NK-92 treated with Interleukin-12 subunit alpha and Interleukin-12 subunit beta, amount 100 ng/mL, for 24 hours (cell line): Measurements from ENCODE around the gene ASNSD1.
"Not testable (repeated sequence)": the region's sequence is repeated elsewhere in the genome, so short reads cannot be mapped to it uniquely, and the experiment has no call there.

Experiments used
- DNase-seq: peaks from one replicate; lab custom pipeline; 2025; lab: John Stamatoyannopoulos, UW

ASNSD1 gene

DNA sequence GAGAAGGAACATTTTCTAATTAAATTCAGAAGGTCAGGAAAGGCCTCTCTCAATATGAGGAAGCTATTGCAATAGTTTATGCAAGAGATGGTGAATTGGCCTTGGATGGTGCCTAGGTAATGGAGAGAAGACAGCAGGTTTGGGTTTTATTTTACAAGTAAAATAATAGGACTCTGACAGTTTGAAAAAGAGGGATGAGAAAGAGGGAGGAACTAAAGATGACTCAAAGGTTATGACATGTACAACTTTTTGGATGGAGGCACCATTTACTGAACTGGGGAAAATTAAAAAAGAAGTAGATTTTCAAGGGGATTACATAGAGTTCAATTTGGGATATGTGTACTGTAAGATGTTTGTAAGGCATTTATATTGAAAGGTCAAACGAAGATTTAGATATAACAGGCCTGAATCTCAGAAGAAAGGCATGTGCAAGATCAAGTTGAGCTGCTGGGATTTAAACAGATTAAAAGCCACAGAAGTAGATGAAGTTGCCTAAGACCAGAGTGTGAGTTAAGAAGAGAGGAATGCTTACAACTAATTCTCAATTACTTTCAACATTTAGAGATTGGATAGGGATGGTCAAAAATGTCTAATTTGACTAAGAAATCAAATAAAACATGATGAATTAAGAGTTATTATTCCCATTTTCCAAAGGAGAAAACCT lies 12.3 kb upstream of the ASNSD1 start:
- DNase-seq: no peak

DNA sequence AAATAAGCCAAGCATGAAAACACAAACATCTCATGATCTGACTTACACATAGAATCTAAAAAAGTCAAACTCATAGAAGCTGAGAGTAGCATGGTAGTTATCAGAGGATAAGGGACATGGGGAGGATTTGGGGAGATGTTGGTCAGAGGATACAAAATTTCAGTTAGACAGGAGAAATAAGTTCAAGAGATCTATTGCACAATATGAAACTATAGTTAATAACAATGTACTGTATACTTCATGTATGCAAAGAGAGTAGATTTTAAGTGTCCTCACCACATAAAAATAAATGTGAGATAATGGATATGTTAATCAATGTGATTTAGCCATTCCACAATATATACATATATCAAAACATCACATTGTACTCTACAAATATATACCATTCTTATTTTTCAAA lies 10.0 kb upstream of the ASNSD1 start:
- DNase-seq: no peak

DNA sequence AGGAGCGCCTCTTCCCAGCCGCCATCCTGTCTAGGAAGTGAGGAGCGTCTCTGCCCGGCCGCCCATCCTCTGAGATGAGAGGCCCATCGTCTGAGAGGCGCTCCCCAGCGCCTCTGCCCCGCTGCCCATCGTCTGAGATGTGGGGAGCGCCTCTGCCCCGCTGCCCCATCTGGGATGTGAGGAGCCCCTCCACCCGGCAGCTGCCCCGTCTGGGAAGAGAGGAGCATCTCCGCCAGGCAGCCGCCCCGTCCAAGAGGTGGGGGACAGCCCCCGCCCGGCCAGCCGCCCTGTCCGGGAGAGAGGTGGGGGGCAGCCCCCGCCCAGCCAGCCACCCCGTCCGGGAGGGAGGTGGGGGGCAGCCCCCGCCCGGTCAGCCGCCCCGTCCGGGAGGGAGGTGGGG lies 7.8 kb upstream of the ASNSD1 start:
- not testable (repeated sequence) for DNase-seq

DNA sequence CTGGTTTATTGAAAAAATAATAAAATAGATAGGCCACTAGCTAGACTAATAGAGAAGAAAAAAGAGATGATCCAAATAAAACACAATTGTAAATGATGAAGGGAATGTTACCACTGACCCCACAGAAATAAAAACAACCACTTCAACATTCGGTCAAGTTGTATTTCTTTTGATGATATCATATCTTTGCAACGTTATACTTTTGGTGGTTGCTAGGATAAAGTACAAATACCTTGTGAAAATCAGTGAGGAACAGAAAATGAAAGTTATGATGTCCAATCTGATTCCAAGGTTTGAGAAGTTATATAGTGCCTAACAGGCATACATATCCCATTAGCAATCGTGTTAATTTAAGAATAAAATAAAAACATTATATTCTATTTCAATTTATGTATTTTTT lies 6.6 kb upstream of the ASNSD1 start:
- DNase-seq: no peak

GRCh38 chr2:189657867-189658266 lies 3.4 kb upstream of the ASNSD1 start:
- peak; percentile 45 for DNase-seq

DNA sequence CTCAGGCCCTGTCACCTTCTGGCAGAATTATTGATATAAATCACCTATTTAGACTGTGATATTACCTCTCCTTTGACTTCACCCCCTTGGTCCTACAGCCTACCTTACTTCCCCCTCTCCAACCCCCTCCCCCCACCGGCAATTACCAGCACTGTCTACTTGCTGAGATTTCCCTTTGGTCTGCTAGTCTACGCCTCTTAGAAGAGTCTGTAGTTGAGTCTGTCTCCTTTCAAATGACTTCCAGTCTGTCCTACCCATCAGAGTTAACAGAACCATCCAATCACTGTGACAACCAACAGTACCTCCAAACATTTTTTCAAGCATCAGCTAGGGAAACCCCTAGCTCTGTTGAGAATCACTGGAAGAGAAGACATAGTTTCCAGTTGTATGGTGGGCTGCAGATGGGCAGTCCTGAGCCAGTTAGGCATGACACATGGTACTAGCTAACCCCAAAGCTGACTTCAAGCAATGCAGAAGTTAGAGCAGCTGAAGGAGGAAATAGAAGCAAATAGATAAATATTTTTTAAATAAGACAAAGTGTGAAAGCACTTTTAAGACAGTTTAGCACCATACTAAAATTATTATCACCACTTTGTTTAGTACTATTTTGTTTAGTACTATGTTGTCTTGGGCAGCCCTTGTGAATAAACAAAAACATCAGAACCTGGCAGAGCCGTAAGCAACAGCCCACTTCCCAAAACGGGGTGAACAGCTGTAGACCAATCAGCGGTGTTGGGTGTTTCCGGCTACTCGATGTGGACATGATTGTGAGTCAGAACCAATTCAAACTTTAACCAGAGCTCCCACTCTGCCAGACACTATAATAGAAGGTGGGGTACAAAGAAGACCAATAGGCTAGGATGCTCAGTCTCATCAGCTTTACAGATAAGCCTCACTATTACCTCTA lies 2.7 kb upstream of the ASNSD1 start:
- no peak for DNase-seq

DNA sequence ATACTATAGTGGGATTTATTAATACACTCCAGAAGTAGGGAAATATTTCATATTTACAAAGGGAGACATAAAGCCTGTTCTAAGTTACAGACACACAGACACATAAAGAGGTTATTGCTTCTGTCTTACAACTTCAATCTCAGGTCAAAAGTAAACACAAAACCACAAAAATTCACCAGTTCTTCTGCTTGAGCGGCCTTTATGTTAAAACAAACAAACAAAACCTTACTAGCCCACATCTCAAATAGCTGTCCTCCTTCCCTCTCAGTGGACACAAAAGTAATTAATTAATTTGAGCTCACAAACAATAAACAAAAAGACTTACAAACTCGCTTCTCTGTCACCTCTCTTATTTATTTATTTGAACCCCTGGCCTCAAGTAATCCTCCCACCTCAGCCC lies 1.5 kb upstream of the ASNSD1 start:
- DNase-seq: no peak

DNA sequence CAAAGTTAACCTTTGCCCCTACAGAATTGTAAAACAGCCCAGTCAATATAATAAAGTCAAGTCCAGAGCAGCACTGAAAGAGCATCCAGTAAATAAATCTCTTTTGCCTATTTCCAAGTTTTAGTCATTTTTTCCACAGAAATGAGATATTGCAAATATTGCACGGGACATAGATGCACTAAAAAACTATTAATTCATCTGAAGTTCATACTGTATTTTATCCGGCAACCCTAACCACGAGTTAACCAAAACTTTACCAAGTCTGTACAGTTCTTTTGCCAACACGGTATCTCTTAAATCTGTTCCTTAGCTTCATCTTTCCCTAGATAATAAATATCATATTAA lies 484 bp upstream of the ASNSD1 start:
- no peak for DNase-seq

- no peak for DNase-seq
Observed at GRCh38 chr2:189661957-189662321, 680 bp downstream of the ASNSD1 start.

DNA sequence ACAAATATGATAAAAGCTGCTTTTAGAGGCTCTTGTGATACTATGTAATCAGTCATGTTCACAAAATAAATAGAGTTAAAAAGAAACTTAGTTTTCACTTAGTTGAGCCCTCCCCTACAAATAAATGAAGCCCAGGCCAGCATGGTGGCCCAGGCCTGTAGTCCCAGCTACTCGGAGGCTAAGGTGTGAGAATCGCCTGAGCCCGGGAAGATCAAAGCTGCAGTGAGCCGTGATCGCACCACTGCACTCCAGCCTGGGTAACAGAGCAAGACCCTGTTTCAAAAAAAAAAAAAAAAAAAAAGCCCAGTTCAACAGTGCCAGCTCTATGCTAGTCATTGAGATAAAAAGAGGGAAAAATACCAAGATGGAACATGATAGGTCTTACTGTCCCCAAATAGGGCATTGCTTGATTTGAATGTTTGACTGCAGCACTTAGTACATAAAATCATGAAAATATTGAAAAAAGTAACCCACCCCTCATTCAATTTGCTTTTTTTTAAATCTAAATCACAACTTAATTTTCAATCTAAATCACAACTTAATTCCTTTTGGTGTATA lies 1.5 kb downstream of the ASNSD1 start:
- DNase-seq: no peak

- not testable (repeated sequence) for DNase-seq
Observed at GRCh38 chr2:189663319-189663718, 2.1 kb downstream of the ASNSD1 start.

DNA sequence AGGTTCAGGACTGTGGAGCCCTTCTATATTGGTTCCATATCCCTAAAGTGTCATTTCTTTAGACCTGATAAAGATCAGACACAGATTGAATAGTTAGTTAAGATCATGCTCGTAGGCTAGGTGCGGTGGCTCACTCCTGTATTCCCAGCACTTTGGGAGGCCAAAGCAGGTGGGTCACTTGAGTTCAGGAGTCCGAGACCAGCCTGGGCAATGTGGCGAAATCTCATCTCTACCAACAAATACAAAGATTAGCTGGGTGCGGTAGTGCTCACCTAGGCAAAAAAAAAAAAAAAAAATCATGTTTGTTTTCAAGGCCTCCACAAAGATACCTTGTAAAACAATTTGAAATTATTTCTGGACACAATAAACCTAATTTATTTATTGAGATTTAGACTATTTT lies 8.7 kb downstream of the ASNSD1 start:
- no peak for DNase-seq

DNA sequence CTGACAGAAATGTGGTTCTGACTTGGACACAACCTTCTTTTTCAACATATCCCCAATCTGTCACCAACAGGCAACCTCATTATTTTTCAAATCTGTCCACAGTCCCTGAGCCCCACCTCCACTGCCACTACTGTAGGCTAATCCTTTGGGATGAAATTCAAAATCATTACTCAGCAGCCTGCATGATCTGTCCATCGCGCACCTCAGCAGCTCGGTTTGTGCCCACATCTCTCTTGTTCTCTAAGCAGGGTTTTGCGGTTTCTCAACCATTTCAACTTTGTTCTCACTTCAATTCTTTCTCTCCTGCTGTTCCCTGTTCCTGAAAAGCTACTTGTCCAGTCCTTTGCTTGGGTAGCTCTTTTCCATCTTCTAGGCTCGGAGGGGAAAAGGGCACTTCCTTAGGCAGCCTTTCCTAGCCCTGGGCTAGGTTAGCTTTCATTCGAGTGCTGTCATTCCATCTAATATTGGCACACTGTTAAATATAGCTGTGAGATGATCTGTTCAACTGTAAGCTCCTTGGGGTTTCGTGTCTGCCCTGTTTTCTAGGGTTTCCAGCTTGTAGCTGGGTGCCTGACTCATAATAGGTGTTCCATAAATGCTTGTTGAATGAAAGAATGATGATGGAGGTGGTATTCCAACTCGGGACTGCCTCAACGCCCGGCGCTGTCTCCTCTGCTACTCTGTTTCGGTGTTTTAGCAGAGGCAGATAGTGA lies 12.6 kb downstream of the ASNSD1 start:
- DNase-seq: no peak

DNA sequence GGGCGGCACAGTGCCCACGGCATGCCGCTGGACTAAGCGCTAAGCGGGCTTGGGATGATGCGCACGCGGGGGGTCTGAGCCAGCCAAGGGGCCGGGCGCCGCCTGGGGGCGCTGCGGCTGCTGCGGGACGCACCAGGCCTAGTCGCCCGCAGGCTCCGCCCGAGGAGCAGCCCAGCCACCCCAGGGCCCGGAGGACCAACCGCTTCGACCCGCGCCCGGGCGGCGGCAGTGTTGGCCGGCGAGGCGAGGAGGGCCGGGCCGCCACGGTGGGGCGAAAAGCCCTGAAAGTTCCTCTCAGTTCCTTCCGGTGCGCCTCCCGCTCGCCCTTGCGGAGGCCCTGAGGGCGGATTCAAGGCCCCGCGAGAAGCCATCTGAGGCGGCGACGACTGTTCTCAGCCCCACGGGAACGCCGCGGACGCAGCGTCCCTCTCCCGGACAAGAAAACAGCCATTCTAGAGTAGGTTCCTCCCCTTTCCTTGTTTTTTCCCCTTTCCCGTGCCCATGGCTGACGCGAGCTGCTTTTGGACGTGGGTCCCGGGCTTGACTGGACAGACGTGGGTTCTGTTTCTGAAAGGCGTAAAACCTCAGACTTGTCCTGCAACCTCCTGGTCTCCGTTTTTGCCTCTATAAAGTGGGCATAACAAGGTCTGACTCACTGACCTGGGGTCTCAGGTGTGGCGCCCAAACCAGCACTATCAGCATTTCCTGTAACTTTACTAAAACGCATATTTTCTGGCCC lies 13.3 kb downstream of the ASNSD1 start, which contains the start of gene ANKAR:
ANKAR (plus strand) TSS at position 297 of the 739 bp plus-strand sequence. CDS start 1,821 bp downstream, outside the sequence.
- peak; percentile 62 for DNase-seq

DNA sequence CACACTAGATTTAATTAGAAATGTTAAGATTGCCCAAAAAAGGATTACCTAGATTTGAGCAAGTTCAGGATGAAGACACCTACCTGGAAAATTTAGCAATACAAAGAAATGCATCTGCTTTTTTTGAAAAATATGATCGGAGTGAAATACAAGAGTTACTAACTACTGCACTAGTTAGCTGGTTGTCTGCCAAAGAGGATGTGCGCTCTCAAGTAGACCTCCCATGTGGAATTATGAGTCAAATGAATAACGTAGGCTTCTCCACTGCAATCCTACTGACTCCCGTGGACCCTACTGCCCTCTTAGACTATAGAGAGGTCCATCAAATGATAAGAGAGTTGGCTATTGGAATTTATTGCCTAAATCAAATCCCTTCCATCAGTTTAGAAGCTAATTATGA lies 15.2 kb downstream of the ASNSD1 start:
- DNase-seq: no peak

DNA sequence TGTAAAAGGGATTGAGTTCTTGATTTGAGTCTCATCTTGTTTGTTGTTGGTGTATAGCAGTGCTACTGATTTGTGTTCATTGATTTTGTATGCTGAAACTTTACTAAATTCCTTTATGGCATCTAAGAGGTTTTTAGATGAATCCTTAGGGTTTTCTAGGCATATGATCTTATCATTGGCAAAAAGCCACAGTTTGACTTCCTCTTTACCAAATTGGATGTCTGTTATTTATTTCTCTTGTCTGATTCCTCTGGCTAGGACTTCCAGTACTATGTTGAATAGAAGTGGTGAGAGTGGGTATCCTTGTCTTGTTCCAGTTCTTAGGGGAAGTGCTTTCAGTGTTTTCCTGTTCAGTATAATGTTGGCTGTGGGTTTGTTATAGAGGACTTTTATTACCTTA lies 18.0 kb downstream of the ASNSD1 start:
- no peak for DNase-seq

DNA sequence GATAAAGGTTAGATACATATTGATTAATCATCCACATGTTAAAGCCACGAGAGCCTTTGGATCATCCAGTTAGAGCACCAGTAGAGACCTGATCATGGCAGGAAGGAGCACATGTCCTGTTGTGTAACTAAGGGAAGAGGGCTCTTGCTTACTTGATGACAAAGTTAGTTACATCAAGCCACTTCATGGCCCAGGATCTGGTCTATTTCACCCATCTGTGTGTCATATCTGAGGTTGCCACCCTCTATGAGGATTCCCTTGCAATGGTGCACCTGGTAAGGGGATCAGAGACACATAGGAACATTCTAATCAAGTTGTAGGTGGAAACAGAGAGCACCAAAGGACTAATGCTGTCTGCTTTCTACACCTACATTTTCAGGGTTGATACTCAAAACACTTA lies 19.9 kb downstream of the ASNSD1 start:
- no peak for DNase-seq

DNA sequence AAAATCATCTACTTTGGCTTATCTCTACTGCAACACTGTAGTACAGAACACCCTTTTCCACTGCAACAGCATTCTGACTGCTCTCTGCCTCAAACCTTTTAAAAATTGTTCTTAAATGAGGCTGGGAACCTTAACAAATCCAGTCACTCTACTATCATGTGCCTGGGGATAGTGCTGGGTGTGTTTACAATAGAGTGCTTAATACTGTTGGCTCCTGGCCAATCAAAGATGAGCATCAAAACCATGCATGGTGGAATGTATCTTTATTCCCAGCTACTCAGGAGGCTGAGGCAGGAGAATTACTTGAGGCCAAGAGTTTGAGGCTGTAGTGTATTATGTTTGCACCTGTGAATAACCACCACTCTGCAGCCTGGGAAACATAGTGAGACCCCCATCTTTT lies 20.6 kb downstream of the ASNSD1 start:
- DNase-seq: no peak

DNA sequence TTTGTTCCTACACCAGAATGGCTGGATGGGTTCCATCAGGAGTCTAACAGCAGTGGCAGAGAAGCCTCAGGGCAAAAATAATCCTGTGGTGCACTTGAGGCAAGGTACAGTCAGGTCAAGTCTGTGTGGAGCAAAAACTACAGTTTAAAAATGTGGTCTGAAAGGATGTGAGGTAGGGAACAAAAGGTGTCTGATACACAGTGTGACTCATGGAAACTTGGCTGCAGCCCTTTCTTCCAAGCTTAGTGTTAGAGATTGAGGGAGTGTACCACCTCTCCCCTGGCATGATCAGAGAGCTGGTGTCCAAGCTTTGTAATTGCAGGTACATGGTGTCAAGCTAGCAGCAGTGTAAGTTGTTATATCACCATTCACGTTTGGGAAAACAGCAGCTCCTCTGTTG lies 22.1 kb downstream of the ASNSD1 start:
- no peak for DNase-seq

- no peak for DNase-seq
Observed at GRCh38 chr2:189684811-189685210, 23.6 kb downstream of the ASNSD1 start.

GRCh38 chr2:189685540-189686229 lies 24.4 kb downstream of the ASNSD1 start:
- DNase-seq: no peak
